Aorta (tissue), 5 donors: ENCODE measurements around the gene LFNG. TPM values are rescaled to one million over a fixed set of nuclear protein-coding genes. Genes with fewer than 3 reads are reported as not detected.

Experiments
- ATAC-seq: fragments of 200-7000 bp; cut with Tn5 transposase; one replicate; pipeline ENCODE4 v1.9.1; 2022; ENCODE audit warnings: moderate library complexity; ENCODE audit not compliant: low FRiP score
- DNase-seq, 2 donors: peaks; one replicate each; pipeline ENCODE4 v3.0.0-alpha.2; 2020
- H3K27ac ChIP-seq, 2 donors: one replicate each; pipeline ENCODE4 v1.5.1; 2013; ENCODE audit warnings: low read length in 2 of 2, mild to moderate bottlenecking in 2 of 2, moderate library complexity in 2 of 2, control low read depth in 1 of 2, inconsistent platforms in 1 of 2, low read depth in 1 of 2
- H3K27me3 ChIP-seq, 2 donors: one replicate each; pipeline ENCODE4 v1.6.1; 2013; ENCODE audit warnings: control low read depth in 1 of 2, low read length in 1 of 2, mild to moderate bottlenecking in 1 of 2, moderate library complexity in 1 of 2; ENCODE audit not compliant: insufficient read depth in 2 of 2, control insufficient read depth in 1 of 2
- H3K36me3 ChIP-seq, 2 donors: one replicate each; pipeline ENCODE4 v1.6.1; 2013; ENCODE audit warnings: control low read depth in 1 of 2, low read length in 1 of 2, mild to moderate bottlenecking in 1 of 2; ENCODE audit not compliant: insufficient read depth in 2 of 2, control insufficient read depth in 1 of 2
- H3K4me1 ChIP-seq, 2 donors: one replicate each; pipeline ENCODE4 v1.6.1; 2013; ENCODE audit warnings: low read length in 2 of 2, control low read depth in 1 of 2, mild to moderate bottlenecking in 1 of 2, moderate library complexity in 1 of 2; ENCODE audit not compliant: insufficient read depth in 2 of 2, control insufficient read depth in 1 of 2
- H3K4me3 ChIP-seq, 2 donors: one replicate each; pipeline ENCODE4 v1.5.1; 2013; ENCODE audit warnings: low read length in 2 of 2, control low read depth in 1 of 2, mild to moderate bottlenecking in 1 of 2
- H3K9me3 ChIP-seq: one replicate; pipeline ENCODE4 v1.6.1; 2013; ENCODE audit warnings: mild to moderate bottlenecking, low read length; ENCODE audit not compliant: control insufficient read depth
- WGBS, 2 donors: extraction: QIAGEN DNeasy Blood & Tissue Kit; methylation state at CpG; one replicate each; pipeline ENCODE4 v1.1.7; 2013; 5-methylcytosine and 5-hydroxymethylcytosine counted together
- intact Hi-C, 2 donors: fragments of 100-400 bp; cut with DNase I; formaldehyde crosslinking; loops; one replicate each; pipeline versions ENCODE4 v1.14.2 to v1.15.0; 2022
- polyA plus RNA-seq, 2 donors: library from polyadenylated mRNA; stranded (reverse); fragments of 200-250 nt; gene quantifications; one replicate each; pipeline ENCODE4 v1.2.3, GENCODE V29; 2013
- total RNA-seq, 2 donors: library from RNA; stranded (reverse); fragmentation: NEBNext Ultra II Directional; extraction: Animal tissue kit (Norgen Biotek cat#: 25700); gene quantifications; one replicate each; pipeline ENCODE4 v1.2.1, GENCODE V29; 2021
- donor health status: healthy with polysubstance abuse.
- donor health status: Bipolar disorder and iron deficiency.
- donor health status: DM: no; HTN: no; CAD: no.
- donor health status: DM: no; HTN: no; CAD: no.
- donor health status: DM: yes; HTN: yes; CAD: no.

LFNG gene
- total and polyA plus RNA-seq, 4 donors, result 2.3 to 30.6 (median 9.9) TPM

- H3K27ac ChIP-seq, result no peak overlapping the region
- no peak for ATAC-seq
- H3K9me3 ChIP-seq, result no peaks in the 10 kb centered on the region
- H3K4me3 ChIP-seq, result no peak overlapping the region
- H3K36me3 ChIP-seq, result no peaks in the 10 kb centered on the region
- WGBS, 2 donors, result 33 to 42% methylated on average over 8 to 10 of the region's 11 CpGs
- DNase-seq, result no peak
- no peaks in the 10 kb centered on the region for H3K4me1 ChIP-seq
- intact Hi-C loops, result no loop called here
- no peaks in the 10 kb centered on the region for H3K27me3 ChIP-seq
These were observed 26.1 kb upstream of the LFNG start for GRCh38 chr7:2493205-2494164.

- Histone ChIP-seq H3K27ac (no peak overlapping the region), H3K36me3 (no peaks in the 10 kb centered on the region), H3K4me1 (no peaks in the 10 kb centered on the region), H3K4me3 (no peak overlapping the region), H3K27me3 (no peaks in the 10 kb centered on the region), H3K9me3 (no peaks in the 10 kb centered on the region)
- no peak for DNase-seq
- intact Hi-C loops, result no loop called here
- ATAC-seq, result no peak
- 72 to 76% methylated on average over 31 to 32 of the region's 32 CpGs for WGBS, 2 donors
These were observed 25.1 kb upstream of the LFNG start for GRCh38 chr7:2494191-2495130.

- ATAC-seq (no peak), DNase-seq (no peak)
- intact Hi-C loops, result no loop called here
These were observed 23.9 kb upstream of the LFNG start for GRCh38 chr7:2495418-2496299.

GRCh38 chr7:2496375-2496774 lies 23.2 kb upstream of the LFNG start:
- H3K36me3 ChIP-seq, result no peaks in the 10 kb centered on the region
- 86 to 94% methylated on average over 9 of the region's 9 CpGs for WGBS, 2 donors
- H3K4me1 ChIP-seq, result no peaks in the 10 kb centered on the region
- H3K27me3 ChIP-seq, result no peaks in the 10 kb centered on the region
- DNase-seq (no peak), ATAC-seq (no peak)
- intact Hi-C loops, result no loop called here
- no peaks in the 10 kb centered on the region for H3K9me3 ChIP-seq
- no peak overlapping the region for H3K4me3 ChIP-seq
- H3K27ac ChIP-seq, result no peak overlapping the region

More at GRCh38 chr7:2495418-2496299, 23.9 kb upstream of the LFNG start:
- Histone ChIP-seq H3K27me3 (no peaks in the 10 kb centered on the region), H3K36me3 (no peaks in the 10 kb centered on the region), H3K9me3 (no peaks in the 10 kb centered on the region), H3K27ac (no peak overlapping the region), H3K4me3 (no peak overlapping the region), H3K4me1 (no peaks in the 10 kb centered on the region)
- WGBS, 2 donors, result 82 to 83% methylated on average over 22 to 25 of the region's 25 CpGs

- Histone ChIP-seq H3K9me3 (no peaks in the 10 kb centered on the region), H3K4me3 (no peak overlapping the region), H3K27me3 (no peaks in the 10 kb centered on the region), H3K4me1 (no peaks in the 10 kb centered on the region), H3K27ac (no peak overlapping the region), H3K36me3 (no peaks in the 10 kb centered on the region)
- ATAC-seq (no peak), DNase-seq (no peak)
- WGBS, 2 donors, result 96 to 98% methylated on average over 3 of the region's 3 CpGs
- intact Hi-C loops, result no loop called here
These were observed 22.5 kb upstream of the LFNG start for GRCh38 chr7:2497065-2497464.

- H3K4me1 ChIP-seq, result no peaks in the 10 kb centered on the region
- intact Hi-C loops, result no loop called here
These were observed 21.9 kb upstream of the LFNG start for GRCh38 chr7:2497500-2498336.

GRCh38 chr7:2498708-2499107 lies 20.9 kb upstream of the LFNG start:
- 69 to 73% methylated on average over 6 of the region's 6 CpGs for WGBS, 2 donors
- DNase-seq, result no peak
- no peak for ATAC-seq

More at GRCh38 chr7:2497500-2498336, 21.9 kb upstream of the LFNG start:
- Histone ChIP-seq H3K27me3 (no peaks in the 10 kb centered on the region), H3K36me3 (no peaks in the 10 kb centered on the region), H3K4me3 (no peak overlapping the region), H3K27ac (no peak overlapping the region), H3K9me3 (no peaks in the 10 kb centered on the region)
- DNase-seq (no peak), ATAC-seq (no peak)
- 47 to 51% methylated on average over 19 to 25 of the region's 25 CpGs for WGBS, 2 donors

More at GRCh38 chr7:2498708-2499107, 20.9 kb upstream of the LFNG start:
- no peak overlapping the region for H3K4me3 ChIP-seq
- H3K27me3 ChIP-seq, result no peaks in the 10 kb centered on the region
- intact Hi-C loops, result no loop called here
- H3K27ac ChIP-seq, result no peak overlapping the region
- no peaks in the 10 kb centered on the region for H3K36me3 ChIP-seq
- no peaks in the 10 kb centered on the region for H3K4me1 ChIP-seq
- H3K9me3 ChIP-seq, result no peaks in the 10 kb centered on the region
